ENCODE data around the gene FLYWCH2. TPM values are rescaled to one million over a fixed set of nuclear protein-coding genes. Genes with fewer than 3 reads are reported as not detected.
"Not testable (repeated sequence)": the region's sequence is repeated elsewhere in the genome, so short reads cannot be mapped to it uniquely, and the experiment has no call there.

Gene FLYWCH2
- total RNA-seq, 1 donor from 2014 or later: 21.5 TPM

DNA sequence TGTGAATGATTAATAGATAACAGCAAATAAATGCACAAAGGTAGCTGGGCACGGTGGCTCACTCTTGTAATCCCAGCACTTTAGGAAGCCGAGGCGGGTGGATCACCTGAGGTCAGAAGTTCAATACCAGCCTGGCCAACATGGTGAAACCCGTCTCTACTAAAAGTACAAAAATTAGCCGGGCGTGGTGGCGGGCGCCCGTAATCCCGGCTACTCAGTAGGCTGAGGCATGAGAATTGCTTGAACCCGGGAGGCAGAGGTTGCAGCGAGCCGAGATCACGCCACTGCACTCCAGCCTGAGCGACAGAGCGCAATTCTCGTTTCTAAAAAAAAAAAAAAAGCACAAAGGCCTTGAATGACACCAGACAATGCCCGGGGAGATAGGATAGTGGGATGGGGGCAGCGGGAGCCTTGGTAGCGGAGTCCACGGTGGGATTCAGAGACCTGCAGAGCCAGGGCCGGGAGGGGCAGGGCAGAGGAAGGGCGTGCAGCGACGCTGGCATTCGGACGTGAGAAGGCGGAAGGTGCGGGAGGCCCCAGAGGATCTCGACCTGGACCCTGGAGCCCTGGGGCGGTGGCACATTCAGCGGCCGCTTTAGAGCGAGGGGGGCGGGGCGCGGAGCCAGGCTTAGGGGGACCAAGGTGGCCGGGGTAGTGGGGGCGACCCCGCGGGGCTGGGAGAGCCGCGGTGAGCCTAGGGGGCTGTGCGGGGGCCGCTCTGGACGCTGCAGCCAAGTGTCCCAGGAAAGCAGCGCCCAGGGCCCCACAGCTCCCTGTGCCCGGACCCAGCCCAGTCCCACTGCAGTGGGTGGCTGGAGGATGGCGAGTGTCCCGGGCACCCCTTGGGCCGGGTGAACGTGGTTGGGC is 999 bp upstream of the FLYWCH2 start:
- no peak for DNase-seq (ENCODE audit: low spot score)

DNA sequence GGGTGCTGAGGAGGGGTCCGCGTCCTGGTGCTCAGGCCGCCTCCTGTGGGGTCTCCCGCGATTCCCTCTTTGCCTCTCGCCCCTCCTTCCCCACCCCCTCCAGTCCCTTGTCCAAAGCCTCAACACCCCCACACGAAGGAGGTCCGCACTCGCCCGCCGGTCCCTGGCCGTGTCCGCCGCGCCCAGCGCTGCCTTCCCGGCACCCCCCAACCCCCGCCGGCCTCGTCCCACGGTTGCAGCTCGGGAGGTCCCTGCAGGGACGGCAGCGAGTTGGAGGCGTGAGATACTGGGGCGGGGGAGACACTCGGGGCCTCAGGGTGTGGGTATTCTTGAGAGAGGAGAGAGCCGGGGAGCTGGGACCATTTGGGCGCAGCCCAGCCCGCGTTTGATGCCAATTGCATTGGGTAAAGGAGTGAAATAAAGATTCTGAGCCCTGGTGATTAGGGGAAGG is 468 bp downstream of the FLYWCH2 start:
- DNase-seq (ENCODE audit: low spot score): no peak

DNA sequence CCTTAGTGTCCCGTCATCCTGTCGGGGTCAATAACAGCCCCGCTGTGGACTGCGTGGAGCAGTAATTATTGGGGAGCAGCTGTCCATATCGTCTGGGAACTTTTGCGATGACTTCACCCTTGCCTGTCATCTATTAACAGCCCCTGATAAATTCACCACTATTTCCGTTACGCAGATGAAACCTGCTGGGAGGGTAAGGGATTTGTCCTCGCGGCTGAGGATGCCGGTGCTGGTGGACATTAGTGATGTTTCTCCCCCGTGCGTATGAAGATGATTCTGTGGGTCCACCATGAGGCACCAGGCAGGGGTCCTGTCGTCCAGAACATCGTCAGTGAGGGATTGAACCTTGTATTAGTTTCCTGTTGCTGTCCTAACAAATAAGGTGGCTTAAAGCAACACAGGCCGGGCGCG is 1.0 kb downstream of the FLYWCH2 start:
- no peak for DNase-seq (ENCODE audit: low spot score)

DNA sequence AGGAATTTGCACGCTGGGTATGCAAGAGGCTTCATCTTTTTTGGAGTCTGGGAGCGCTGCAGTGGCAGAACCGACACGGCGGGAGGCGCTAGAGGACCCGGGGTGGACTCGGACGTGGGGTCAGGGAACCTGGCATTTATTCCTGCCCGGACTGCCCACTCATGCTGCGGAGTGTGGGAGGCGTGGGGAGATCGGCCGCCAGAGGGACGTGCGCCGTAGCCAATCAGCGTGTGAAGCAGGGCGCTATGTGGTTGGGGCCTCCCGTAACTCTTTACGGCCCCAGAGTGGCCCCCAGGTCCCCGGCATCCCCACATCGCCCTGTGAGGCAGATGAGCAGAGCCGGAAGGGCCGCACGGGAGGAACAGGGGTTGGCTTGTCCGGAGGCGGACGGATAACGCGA is 11.2 kb downstream of the FLYWCH2 start:
- DNase-seq (ENCODE audit: low spot score): no peak

DNA sequence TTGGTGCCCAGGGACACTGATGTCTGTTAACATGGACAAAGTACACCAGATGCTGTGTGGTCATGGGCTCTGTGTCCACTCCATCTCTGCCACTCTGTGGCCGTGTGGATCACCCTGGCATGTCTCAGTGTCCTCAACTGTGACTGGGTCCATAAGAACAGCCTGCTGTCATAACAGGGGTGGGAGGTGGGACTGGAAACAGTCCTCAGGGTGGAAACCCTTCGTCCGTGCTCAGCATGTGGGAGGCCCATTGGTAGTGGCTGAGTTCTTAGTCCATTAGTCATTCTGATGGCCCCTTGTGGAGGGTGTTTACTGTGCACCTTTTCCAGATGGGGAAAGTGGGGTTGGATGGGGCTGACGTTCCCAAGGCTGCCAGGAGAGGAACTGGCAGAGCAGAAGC is 12.8 kb downstream of the FLYWCH2 start:
- DNase-seq (ENCODE audit: low spot score): no peak

DNA sequence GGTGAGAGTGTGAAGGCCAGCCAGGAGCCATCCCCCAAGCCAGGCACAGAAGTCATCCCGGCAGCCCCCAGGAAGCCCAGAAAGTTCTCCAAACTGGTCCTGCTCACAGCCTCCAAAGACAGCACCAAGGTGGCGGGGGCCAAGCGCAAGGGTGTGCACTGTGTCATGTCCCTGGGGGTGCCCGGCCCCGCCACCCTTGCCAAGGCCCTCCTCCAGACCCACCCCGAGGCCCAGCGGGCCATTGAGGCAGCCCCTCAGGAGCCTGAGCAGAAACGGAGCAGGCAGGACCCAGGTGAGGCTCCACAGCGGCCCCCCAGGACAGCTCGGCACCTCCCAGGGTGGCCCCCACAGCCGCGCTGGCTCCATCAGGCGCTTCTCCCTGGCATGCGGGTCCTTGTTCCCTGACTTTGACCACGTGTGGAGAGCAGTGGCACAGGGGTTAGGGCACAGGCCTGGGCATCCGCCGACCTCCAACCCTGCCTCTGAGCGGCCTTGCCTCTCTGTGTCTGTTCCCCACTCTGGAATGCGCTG is 13.5 kb downstream of the FLYWCH2 start:
- DNase-seq (ENCODE audit: low spot score): no peak

DNA sequence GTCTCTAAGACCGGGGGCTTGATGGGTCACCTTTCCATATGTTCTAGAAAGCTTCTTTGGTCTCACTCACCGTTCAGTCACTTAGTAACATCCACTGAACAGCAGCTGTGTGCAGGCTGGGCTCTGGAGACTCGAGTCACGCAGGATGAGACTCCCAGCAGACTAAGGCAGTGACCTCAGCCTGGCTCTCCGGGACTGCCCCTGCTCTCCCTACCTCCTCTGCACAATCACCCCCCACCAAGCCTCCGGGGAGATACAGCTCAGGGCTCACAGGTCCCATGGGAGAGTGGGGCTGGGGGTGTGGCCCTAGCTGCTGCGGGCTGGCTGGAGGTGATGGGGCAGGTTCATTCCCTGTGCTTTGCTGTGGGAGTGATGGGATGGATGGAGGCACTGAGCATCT is 14.1 kb downstream of the FLYWCH2 start:
- DNase-seq (ENCODE audit: low spot score): no peak

DNA sequence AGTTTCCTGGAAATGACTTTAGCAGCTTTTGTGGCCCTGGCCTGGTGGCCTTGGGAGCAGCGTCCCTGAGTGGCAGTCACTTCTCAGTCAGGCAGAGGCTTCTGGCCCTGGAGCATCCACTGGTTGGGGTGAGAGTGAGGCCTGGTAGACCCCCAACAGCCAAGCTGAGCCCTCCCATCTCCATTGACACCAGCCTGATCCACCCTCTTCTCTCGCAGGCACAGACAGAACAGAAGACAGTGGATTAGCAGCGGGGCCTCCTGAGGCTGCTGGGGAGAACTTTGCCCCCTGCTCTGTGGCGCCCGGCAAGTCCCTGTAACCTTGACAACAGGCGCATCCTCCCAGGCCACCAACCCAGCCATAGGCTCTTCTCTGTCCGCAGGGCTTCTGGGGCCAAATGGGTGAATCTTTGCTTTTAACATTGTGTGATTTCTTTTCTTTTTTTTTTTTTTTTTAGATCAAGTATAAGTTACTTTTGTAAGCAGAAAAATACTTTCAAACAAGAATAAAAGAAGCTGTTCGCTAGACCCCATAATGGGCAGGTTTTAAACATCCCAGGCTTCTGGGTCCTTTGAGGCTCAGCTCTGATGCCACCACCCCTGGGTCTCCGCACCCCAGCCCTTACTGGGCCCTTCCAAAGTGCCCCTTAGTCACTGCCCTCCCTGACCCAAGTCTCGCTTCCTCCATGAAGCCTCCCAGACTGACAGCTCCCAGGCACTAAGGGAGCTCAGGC is 16.0 kb downstream of the FLYWCH2 start:
- no peak for DNase-seq (ENCODE audit: low spot score)

DNA sequence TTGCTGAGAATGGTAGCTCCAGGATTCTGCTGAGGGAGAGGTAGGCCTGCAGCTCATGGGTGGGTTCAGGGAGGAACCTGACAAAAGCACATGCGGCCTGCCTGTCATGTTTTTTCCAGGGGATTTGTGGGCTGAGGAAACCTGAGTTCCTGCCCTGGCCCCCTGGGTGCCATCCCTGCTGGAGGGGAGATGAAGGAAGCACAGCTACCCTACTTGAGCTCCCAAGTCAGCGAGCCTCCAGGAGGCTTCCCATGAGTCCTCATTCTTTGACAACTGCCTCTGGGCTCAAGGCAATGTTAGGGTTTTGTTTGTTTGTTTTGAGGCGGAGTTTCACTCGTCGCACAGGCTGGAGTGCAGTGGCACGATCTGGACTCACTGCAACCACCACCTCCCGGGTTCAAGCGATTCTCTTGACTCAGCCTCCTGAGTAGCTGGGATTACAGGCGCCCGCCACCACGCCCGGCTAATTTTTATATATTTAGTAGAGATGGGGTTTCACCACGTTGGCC is 16.6 kb downstream of the FLYWCH2 start:
- no peak for DNase-seq (ENCODE audit: low spot score)

DNA sequence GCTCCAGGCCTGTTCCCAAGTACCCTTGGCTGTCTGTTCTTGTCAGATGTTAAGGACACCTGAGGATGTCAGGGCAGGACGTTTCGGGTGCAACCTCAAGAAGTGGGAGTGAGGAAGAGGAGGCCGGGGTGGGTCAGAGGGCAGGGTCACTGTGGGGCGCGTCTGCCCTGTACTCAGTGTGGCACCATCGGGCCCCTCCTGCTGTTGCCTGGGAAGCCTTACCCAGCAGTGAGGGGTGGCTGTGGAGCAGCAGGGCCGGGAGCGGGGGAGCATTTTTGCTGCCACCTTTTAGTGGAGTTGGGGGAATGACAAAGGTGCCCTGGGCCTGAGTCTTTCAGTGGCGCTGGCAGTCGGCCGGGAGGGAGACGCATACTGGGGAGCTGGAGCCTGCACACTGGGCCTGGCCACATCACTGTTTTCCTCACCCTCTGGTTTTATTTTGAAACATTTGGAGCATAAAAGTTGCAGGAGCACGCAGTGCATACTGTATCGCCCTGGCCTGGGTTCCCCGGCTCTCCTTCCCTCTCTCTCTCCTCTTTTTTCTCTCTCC is 17.6 kb downstream of the FLYWCH2 start:
- DNase-seq (ENCODE audit: low spot score): no peak

DNA sequence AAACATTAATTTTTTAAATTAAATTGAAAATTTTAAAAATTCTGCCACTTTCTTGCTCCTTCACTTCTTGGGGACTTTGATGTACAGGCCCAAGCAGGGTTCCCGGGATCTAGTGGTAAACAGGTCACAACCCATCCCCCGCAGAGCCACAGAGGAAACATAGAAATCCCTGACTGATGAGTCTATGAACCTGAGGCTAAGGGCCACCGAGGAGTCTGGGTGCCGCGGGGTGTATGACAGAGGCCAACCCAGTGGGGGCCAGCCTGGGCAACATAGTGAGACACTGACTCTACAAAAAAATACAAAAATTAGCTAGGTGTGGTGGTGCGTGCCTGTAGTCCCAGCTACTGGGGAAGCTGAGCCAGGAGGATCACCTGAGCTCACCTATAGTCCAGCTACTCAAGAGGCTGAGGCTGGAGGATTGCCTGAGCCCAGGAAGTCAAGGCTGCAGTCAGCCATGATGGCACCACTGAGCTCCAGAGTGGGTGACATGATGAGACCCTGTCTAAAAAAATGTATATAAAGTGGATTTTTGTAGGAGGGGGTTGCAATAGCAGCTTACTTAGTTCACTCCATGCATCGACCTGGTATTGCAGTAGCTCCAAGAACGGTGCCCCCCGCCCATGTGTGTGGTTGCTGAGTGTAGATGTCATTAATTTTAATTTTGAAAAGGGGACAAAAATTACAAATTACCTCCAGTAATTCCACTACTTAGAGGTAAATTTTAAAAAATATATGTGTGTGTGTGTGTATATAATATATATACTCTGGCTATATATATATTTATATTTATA is 19.5 kb downstream of the FLYWCH2 start:
- DNase-seq (ENCODE audit: low spot score): no peak

DNA sequence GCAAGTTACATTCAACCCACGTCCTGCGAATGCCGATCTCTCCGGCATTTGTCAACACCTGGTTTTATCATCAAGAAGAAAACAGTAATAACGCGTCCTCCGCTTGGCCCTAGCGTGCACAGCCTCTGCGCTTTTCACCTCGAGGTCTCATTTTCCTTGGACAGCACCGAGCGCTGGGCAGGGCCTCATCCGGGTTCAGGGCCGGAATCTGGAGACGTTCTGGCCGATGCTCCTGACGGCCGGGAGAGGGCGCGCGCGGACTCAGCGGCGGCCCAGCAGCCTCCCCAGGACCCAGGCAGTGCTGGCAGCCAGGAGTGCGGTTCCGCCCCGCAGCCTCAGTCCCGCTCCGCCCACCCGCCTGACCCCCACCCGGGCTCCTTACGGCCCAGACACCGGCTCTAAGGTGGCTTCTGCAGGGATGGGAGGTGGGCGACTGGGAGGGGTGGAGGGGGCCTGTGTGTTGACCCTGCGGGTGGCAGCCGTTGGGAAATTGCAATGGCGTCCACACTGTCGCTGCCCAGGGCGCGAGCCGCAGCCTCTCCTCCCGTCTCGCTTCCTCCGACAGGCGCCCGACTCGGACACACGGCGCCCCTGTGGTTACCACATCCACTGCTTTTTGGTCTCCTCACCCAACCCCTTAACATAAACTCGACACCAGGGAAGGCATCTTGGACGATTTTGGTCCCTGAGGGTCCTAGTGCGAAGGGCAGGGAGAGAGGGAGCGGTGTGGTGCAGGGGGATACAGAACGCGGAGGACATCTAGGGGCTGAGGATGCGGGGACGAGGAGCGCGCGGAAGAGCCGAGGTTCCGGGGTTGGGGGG is 21.3 kb downstream of the FLYWCH2 start:
- peak; percentile 97 for DNase-seq (ENCODE audit: low spot score)

DNA sequence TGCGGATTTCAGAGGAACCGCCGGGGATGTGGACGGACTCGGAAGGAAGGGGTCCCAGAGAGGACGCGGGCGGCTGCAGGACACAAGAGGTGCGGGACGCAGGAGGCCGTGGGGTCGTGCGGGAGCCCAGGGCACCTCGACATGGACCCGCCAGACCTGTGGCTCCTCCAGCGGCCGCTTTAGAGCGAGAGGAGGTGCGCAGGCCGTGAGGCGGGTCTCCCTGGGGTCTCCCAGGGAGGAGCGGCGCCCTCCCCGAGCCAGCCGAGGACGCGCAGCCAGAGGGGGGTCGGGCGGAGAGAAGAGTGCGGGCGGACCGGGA is 21.9 kb downstream of the FLYWCH2 start:
- no peak for DNase-seq (ENCODE audit: low spot score)

DNA sequence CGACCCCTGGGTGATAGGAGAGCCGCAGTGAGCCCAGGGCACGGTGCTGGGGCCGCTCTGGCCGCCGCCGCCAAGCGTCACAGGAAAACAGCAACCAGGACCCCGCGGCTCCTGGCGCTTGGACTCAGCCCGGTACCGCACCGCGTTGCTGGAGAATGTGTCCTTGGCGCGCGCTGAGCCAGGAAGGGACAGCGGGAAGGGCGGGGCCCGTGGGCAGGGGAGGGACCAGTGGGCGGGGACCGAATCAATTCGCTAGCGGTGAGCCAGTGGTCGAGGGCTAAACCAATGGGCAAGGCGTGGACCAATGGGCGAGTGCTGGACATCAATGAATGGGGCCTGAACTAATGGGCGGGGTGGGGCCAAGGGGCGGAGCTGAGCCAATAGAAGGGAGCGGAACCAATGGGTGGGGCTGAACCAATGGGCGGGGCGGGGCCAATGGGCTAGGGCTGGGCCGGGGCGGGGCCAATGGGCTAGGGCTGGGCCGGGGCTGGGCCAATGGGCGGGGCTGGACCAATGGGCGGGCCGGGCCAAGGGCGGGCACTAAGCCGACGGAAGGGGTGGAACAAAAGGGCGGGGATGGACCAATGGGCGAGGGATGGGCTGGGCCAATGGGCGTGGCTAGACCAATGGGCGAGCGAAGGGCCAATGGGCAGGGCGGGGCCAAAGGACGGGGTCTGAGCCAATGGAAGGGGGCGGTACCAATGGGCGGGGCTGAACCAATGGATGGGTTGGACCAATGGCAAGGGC is 22.4 kb downstream of the FLYWCH2 start:
- peak; percentile 99 for DNase-seq (ENCODE audit: low spot score)

DNA sequence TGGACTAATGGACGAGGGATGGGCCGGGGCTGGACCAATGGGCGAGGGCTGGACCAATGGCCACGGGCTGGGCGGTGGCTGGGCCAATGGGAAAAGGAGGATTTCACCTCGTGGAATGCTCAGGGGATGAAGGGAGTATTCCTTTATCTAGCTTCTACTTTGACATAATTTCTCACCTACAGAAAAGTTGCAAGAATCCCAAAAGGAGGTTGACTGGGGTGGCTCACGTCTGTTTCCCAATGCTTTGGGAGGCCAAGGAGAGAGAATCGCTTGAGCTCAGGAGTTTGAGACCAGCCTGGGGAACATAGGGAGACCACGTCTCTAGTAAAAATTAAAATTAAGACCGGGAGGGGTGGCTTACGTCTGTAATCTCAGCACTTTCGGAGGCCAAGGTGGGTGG is 23.0 kb downstream of the FLYWCH2 start:
- no peak for DNase-seq (ENCODE audit: low spot score)

DNA sequence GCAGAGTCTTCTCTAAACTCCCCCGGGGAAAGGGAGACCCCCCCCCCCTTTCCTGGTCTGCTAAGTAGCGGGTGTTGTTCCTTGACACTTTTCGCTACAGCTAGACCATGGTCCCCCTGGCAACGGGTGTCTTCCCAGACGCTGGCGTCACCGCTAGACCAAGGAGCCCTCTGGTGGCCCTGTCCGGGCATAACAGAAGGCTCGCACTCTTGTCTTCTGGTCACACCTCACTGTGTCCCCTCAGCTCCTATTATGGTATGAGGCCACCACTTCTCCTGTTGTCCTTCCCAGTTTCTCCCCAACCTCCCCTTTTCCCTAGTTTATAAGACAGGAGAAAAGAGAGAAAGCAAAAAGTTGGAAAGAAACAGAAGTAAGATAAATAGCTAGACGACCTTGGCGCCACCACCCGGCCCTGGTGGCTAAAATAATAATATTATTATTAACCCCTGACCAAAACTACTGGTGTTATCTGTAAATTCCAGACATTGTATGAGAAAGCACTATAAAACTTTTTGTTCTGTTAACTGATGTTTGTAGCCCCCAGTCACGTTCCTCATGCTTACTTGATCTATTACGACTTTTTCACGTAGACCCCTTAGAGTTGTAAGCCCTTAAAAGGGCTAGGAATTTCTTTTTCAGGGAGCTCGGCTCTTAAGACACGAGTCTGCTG is 24.2 kb downstream of the FLYWCH2 start:
- DNase-seq (ENCODE audit: low spot score): not testable (repeated sequence)

DNA sequence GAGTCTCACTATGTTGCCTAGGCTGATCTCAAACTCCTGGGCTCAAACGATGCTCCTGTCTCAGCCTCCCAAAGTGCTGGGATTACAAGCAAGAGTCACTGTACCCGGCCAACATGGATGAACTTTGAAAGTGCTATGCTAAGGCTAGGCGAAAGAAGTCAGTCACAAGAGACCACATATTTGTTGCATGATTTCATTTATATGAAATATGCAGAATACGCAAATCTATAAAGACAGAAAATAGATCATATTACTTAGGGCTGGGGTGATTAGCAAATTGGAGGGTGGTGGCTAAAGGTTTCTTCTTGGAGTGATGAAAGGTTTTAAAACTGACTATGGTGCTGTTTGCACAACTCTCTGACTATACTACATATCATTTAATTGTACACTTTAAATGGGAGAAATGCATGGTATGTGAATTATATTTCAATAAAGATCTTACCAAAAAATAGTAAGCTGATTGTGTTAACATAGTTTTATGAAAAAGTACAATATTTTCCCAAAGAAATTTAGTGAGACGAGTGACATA is 27.5 kb downstream of the FLYWCH2 start:
- no peak for DNase-seq (ENCODE audit: low spot score)

DNA sequence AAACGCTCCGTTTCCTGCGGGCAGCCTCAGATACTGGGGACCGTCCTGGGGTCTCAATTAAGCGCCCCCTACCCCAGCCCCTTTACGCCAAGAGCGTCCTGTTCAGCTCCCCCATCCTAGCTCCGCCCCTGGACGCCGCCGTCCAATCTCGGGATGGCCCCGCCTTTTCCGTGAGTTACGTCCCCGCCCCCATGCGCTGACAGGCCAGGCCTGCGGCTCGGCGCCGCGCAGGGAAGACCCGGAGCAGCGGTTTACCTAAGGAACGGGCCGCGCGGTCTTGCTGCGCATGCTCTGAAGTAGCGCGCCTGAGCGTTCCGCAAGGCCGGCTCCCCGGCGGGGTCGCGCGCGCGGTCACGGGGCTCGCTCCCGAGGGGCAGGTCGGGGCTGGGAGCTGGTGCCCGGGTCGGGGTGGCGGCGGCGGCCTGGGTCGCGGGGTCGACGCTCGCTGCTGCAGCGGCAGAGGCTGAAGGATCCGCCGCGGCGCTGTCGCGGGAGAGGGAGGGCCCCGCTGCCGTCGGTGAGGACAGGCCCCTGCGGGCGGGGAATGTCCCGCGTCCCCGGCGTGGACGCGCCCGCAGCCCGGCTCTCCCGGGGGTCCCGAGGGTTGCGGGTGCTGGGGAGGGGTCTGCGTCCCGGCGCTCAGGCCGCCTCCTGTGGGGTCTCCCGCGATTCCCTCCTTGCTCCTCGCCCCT is 28.8 kb downstream of the FLYWCH2 start, which contains the start of gene FLYWCH1:
Gene FLYWCH1, plus strand, starts transcription at position 294 of the 692 bp plus-strand sequence. CDS start 17,755 bp downstream, outside the sequence.
- peak; percentile 99 for DNase-seq (ENCODE audit: low spot score)
